HT-29 (cell line): ENCODE measurements around the gene DDX20. TPM values are rescaled to one million over a fixed set of nuclear protein-coding genes. Genes with fewer than 3 reads are reported as not detected.
"Not testable (repeated sequence)": the region's sequence is repeated elsewhere in the genome, so short reads cannot be mapped to it uniquely, and the experiment has no call there.

Experiments used
- DNase-seq: peaks from one replicate; pipeline ENCODE4 v3.0.0-alpha.2; 2015; ENCODE audit warnings: low spot score
- total RNA-seq: library from RNA; depleted of rRNA; stranded (reverse); fragments of >200 nt; shearing (Covaris generic); gene quantifications from 2 replicates; pipeline ENCODE4 v1.2.3, GENCODE V29; 2014

DDX20 gene
- total RNA-seq, 1 experiment from 2014 or later = 18.5 TPM

GRCh38 chr1:111789142-111789541 is 33.4 kb downstream of the DDX20 start:
- DNase-seq = no peak

DNA sequence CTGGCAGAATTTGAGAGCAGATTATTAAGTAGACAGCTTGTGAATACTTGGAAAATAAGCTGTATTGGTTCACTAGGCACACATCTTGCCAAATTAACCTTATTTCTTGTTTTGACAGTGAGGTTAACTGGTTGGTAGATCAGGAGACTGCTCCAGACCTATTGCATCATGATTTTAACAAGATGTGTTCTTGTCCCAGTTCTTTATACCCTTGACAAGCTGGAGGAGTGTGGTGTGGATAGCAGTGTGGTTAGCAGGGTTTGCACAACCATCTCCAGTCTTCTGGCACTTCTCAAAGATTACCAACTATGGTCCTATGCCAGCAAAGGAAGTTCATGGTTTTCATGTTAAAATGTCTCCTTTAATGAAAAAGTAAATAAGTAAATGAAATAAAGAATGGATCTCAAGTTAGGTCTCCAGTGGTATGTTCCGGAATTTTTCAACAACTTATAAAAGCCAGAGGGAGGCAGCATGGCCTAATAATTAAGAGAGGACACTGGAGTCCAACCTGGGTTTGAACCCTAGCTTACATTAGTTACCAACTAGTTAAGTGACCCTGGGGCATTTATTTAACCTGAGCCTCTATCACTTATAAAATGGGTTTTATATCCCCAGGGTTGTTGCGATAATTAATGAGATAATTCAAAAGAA is 34.1 kb downstream of the DDX20 start:
- no peak for DNase-seq

GRCh38 chr1:111791776-111792175 is 36.1 kb downstream of the DDX20 start:
- no peak for DNase-seq

DNA sequence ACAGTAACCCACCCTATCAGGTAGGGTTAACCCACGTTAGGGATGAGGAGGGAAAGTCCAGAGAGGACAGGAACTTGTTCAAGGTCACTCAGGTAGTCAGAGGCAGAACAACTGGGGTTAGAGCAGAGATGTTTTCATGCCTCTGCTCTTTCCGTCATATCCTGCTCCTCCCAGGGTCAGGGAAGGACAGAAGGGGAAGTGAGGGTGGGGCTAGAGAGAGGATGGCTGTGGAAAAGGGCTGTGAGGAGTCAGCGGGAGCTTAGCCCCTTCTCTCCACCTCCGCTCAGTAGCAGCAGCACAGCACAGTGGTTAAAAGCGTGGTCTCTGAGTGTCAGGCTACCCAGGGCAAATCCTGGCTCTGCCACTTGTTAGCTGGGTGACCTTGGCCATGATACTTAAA is 36.5 kb downstream of the DDX20 start:
- no peak for DNase-seq

GRCh38 chr1:111793923-111794322 is 38.2 kb downstream of the DDX20 start:
- no peak for DNase-seq

- DNase-seq = no peak
These were observed 39.7 kb downstream of the DDX20 start for GRCh38 chr1:111795401-111795800.

DNA sequence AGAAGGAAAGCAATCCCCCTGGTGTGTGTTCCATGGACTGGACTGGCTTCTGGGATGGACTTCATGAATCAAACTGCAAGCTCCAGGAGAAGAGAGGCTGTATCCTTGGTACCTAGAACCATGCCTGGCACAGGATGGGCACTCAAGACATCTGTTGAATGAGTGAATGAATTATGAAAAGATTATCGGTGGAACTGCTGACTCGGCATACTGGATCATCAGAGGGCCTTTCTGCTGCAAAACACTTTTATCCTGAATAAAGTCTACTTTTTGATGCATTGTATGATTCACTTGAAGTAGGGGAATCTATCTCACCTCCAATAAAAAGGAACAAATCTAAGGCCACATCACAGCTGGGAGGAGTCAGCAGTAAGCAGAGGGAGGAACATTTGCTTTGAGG is 42.9 kb downstream of the DDX20 start:
- no peak for DNase-seq

- not testable (repeated sequence) for DNase-seq
These were observed 44.0 kb downstream of the DDX20 start for GRCh38 chr1:111799722-111800121.

DNA sequence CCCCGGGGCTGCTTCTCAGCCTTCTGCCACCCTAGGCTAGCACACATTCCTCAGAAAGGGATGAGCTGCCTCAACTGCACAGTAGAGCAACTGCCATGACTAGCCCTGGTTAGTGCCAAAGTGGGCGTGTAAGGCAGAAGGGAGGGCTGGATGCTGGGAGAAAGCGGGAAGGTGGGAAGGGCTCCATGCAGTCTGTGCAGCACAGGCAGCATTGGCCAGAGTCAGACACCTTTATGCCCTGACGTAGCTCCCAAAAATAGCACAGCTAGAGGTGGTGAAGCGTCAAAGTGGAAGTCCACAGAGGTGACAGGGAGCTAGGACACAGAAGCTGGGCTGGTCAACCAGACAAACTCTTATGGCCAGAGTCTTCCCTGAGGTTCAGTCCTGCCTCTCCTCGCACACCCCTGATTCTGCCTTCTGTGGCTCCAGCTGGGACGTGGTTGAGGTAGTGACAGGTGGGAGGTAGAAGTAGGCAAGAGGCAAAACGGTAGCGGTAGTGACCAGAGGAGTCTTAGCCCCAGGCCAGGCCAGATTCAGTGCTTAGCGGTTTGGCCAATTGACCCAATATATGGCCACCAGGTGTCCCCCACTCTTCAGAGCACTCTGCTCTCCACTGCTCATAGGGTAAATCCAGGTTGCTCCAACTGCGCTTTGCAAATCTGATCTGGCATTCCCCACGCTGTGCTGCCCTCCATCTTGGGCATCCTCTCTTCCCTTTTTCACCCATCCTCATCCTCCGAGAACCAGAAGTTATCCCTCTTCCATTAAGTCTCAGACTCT is 45.6 kb downstream of the DDX20 start:
- peak; percentile 22 for DNase-seq

DNA sequence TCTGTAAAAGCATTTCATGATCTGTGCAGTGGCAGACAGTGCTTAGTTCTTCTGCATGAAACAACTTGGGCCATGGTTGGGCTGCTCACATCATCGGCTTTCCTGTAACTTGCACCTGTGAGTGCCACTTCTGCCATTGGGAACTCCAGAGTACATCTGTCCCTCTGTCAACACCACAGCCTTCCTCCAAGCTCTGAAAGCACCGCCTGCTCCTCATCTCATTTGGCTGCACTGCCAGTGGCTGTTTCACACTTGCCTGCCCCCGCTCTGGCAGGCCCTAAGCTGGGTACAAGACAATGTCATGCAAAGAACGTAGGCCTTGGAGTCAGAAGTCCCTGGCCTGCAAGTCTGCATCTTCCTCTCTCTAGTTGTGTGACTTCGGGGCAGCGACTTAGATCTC is 46.4 kb downstream of the DDX20 start:
- DNase-seq = no peak

- DNase-seq = no peak
These were observed 47.3 kb downstream of the DDX20 start for GRCh38 chr1:111802984-111803383.

DNA sequence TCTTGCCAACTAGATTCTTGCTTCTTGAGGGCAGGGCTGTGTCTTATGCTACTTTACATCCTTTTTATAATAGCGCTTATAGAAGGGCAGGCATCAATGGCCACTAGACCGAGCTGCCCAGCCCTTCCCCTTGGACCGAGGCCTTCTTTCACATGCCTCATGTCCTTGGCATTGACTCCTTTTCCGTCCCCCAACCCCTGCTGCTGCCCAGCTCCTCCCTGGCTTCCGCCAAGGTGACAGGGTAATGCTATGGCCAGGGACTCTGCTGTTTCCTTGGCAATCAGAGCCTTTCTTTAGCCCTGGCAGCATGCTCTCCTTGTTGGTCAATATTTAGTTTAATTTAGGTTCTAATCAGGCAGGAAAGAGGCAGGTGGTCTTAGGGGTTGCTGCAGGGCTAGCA is 48.2 kb downstream of the DDX20 start:
- no peak for DNase-seq

GRCh38 chr1:111804776-111805175 is 49.1 kb downstream of the DDX20 start:
- DNase-seq = no peak

DNA sequence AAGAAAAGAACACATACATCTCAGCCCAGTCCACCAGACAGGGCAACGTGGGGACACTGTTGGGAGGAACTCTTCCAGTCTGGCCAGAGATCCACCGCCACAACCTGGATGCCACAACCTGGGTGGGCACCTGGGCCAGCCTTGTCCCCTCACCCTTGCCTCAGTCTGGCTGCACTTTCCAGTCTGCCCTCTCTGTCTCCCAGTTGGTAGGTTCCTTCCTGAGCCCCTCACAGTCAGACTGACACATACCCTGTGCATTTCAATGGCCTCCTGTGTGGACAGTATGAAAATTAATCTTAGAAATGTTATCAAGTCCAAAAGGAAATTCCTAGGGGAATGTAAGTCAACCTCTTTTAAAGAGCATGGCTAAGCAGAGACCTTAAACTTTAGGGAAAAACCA is 49.5 kb downstream of the DDX20 start:
- no peak for DNase-seq

DNA sequence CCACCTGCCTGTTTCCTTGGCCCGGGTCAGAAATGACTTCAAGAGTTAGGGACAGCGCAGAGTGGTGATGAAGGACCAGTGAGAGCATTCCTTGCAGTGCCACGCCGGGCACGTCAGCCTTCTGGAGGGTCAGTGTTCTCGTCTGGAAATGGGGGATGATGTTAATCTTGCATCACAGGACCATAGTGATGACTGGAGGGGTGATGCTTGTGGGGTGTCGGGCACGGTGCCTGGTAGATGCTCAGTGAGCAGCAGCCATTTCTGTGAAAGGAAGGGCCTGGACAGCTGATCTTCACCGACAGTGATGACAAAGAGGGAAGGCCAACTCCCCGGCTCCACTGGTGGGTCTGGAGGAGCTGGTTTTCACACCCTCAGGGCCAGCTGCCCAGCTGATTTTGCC is 56.2 kb downstream of the DDX20 start:
- DNase-seq = no peak

- no peak for DNase-seq
These were observed 56.6 kb downstream of the DDX20 start for GRCh38 chr1:111812306-111812705.

- DNase-seq = no peak
These were observed 58.0 kb downstream of the DDX20 start for GRCh38 chr1:111813440-111814304.

GRCh38 chr1:111814305-111814628 is 58.6 kb downstream of the DDX20 start:
- no peak for DNase-seq

GRCh38 chr1:111814642-111815041 is 58.9 kb downstream of the DDX20 start:
- DNase-seq = no peak
